ENCODE data around the gene GMNC.

GMNC gene

DNA sequence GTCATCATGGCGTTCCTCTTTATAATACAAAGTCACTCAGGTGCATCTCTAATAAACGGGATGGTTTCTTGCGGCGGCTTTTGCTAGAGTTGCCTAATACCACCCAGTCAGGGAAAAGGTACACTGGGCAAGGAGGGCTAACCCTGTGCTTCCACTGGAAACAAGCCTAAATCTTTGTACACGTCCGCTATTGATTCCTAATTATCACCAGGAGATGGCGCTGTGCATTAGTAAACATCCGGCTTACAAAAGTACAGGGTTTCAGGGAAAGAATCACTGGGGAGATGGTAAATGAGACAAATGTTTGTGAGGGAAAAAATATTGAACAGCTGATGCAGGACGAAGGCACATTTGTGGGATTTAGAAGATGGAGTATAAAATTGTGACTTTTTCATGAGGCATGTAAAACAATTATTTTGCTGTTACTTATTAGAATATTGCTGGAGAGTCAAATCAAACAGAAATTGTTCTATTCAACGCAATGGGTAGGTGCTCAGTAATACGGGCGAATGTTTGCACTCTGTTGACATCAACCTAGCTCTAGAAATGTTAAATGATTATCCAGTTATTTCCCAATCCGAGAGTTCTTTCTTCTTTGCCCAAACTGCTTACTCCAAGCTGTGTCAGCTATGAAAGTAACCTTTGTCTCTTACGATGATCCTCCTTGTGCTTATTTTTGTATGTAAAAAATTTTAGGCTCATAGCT is 50.6 kb downstream of the GMNC start:
- Mint-ChIP-seq H3K27ac (peak overlapping the region in 1 of 3 experiments; percentile 1), H3K36me3 (ENCODE audit: low read depth) (no peaks in the 10 kb centered on the region), H3K27me3 (ENCODE audit: low read depth) (peaks cover 4% of the 10 kb centered on the region), H3K4me3 (no peak overlapping the region), H3K9me3 (peaks cover 5% of the 10 kb centered on the region), H3K4me1 (peaks cover 5% of the 10 kb centered on the region)
- TF ChIP-seq, protein P1, sequence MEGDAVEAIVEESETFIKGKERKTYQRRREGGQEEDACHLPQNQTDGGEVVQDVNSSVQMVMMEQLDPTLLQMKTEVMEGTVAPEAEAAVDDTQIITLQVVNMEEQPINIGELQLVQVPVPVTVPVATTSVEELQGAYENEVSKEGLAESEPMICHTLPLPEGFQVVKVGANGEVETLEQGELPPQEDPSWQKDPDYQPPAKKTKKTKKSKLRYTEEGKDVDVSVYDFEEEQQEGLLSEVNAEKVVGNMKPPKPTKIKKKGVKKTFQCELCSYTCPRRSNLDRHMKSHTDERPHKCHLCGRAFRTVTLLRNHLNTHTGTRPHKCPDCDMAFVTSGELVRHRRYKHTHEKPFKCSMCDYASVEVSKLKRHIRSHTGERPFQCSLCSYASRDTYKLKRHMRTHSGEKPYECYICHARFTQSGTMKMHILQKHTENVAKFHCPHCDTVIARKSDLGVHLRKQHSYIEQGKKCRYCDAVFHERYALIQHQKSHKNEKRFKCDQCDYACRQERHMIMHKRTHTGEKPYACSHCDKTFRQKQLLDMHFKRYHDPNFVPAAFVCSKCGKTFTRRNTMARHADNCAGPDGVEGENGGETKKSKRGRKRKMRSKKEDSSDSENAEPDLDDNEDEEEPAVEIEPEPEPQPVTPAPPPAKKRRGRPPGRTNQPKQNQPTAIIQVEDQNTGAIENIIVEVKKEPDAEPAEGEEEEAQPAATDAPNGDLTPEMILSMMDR (IDR thresholded peaks at IDR 0.05; ENCODE audit: unreplicated experiment in 3 of 3): peak; percentile 63 to 67 (median 65)

DNA sequence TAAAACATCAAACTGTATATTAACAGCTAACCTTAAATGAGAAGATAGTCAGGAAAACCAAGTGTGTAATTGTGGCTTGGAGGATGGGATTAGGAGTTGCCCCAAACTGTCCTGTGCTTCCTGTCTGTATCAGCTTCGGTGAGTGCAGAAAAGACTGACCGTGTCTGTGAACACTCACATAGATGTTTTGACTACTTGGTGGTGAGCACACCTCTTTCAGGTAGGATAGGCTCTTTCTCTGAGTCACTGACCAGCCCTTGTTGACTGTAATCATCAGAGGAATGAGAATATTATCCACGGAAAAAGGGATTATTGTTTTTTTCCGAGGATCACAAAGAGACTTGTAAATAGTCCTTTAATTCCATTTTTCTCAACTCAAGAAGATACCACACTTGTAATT is 51.5 kb downstream of the GMNC start:
- H3K27ac Mint-ChIP-seq: no peak overlapping the region
- TF ChIP-seq, protein P1 (IDR thresholded peaks at IDR 0.05; ENCODE audit: unreplicated experiment in 3 of 3): no peak
- no peaks in the 10 kb centered on the region for H3K36me3 Mint-ChIP-seq (ENCODE audit: low read depth)
- peaks cover 4% of the 10 kb centered on the region for H3K27me3 Mint-ChIP-seq (ENCODE audit: low read depth)
- no peak overlapping the region for H3K4me3 Mint-ChIP-seq
- H3K4me1 Mint-ChIP-seq: peaks cover 5% of the 10 kb centered on the region
- no peaks in the 10 kb centered on the region for H3K9me3 Mint-ChIP-seq

DNA sequence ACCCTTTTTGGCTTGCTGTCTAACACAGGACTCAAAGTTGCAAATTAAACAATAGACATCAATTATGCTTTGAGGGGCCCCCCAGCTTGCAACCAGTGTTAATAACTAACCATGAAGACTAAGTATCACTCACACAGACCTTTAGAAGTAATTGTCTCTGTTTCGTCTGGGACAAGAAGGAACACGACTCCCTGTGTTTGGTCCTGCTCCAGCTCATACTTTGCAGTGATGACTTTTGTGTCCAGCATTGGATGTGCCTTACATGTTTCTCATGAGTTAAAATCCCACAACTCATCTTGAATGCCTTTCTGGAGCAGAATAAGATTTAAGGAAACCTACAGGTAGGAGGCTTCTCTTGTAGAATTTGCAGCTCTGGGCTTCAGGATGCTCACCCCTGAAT is 53.1 kb downstream of the GMNC start:
- Mint-ChIP-seq H3K4me3 (no peak overlapping the region), H3K36me3 (ENCODE audit: low read depth) (no peaks in the 10 kb centered on the region), H3K9me3 (no peaks in the 10 kb centered on the region), H3K27me3 (ENCODE audit: low read depth) (peaks cover 4% of the 10 kb centered on the region), H3K27ac (no peak overlapping the region), H3K4me1 (peaks cover 5% of the 10 kb centered on the region)
- TF ChIP-seq, protein P1 (IDR thresholded peaks at IDR 0.05; ENCODE audit: unreplicated experiment in 3 of 3): no peak

DNA sequence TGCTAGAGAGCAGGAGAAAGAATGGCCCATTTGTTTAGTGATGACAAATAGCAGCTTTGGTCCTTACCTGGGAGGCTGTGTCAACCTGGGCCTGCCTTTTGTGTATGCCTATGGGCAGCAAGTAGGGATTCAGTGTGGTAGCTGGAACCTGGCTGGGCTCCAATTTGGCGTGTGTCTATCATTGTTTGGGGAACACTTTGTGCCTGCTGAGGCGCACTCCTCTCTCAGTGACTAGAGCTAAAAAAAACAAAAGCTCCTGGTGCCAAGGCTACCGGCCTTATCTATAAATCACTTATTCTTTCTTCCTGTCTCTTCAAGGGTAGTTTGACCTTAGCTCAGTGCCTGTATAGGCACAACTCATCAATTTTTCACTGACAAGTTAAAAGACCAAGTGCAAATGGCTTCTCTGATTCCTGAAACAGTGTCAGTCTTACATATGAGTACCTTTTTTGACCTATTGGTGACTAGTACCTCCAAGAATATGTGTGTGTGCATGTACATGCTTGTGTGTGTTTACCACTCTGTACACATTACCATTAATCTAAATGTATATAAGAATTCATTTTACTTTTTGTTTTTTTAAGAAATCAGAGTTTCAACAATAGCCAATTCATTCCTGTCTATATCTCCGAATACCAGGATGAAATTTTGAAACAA is 54.6 kb downstream of the GMNC start:
- Mint-ChIP-seq H3K36me3 (ENCODE audit: low read depth) (no peaks in the 10 kb centered on the region), H3K27ac (no peak overlapping the region), H3K27me3 (ENCODE audit: low read depth) (peaks cover 4% of the 10 kb centered on the region), H3K4me3 (no peak overlapping the region), H3K9me3 (no peaks in the 10 kb centered on the region), H3K4me1 (peaks cover 5% of the 10 kb centered on the region)
- TF ChIP-seq, protein P1 (IDR thresholded peaks at IDR 0.05; ENCODE audit: unreplicated experiment in 3 of 3): no peak
